DND-41 (cell line): ENCODE measurements around the gene SPATA19.

Experiments
- CTCF ChIP-seq: IDR thresholded peaks from 2 replicates; pipeline ENCODE4 v1.5.1; 2012; ENCODE audit warnings: borderline replicate concordance, low read length, moderate library complexity, mild to moderate bottlenecking; ENCODE audit not compliant: poor library complexity, severe bottlenecking; ENCODE audit errors: extremely low read depth
- EZH2 ChIP-seq: IDR thresholded peaks from 3 replicates; pipeline ENCODE4 v1.6.1; 2012; ENCODE audit warnings: borderline replicate concordance, low read depth, mild to moderate bottlenecking, moderate library complexity, low read length, inconsistent platforms; ENCODE audit not compliant: severe bottlenecking

- TF ChIP-seq CTCF (no peak), EZH2 (no peak)
These were observed 33.2 kb downstream of the SPATA19 start for GRCh38 chr11:133811850-133812685.
